GM12878 (cell line): Measurements from ENCODE around the gene LATS2.

Source experiments
- ATF2 ChIP-seq: IDR thresholded peaks from 2 replicates; pipeline ENCODE4 v1.6.1; 2012; ENCODE audit warnings: low read length, inconsistent platforms
- ATF3 ChIP-seq: IDR thresholded peaks from 2 replicates; pipeline ENCODE4 v1.6.1; 2011; ENCODE audit warnings: low read depth, mild to moderate bottlenecking, low read length, moderate library complexity, borderline replicate concordance; ENCODE audit errors: extremely low read depth
- CBX5 ChIP-seq: sonication (generic); IDR thresholded peaks from 2 replicates; pipeline ENCODE4 v1.6.1; 2016; ENCODE audit warnings: low read depth, moderate library complexity, mild to moderate bottlenecking, inconsistent platforms
- EP300 ChIP-seq, 2 experiments: fragments of 150-350 bp in 1 of 2; IDR thresholded peaks; 2 replicates each; pipeline ENCODE4 v1.6.1; 2011 to 2012; ENCODE audit warnings: low read depth in 2 of 2, low read length in 2 of 2, borderline replicate concordance in 1 of 2, improper control_type of control experiment in 1 of 2, inconsistent platforms in 1 of 2; ENCODE audit not compliant: control insufficient read depth in 1 of 2
- EZH2 ChIP-seq: IDR thresholded peaks from 2 replicates; pipeline ENCODE4 v1.6.1; 2012; ENCODE audit warnings: low read depth, mild to moderate bottlenecking, control low read depth, inconsistent platforms, low read length, borderline replicate concordance; ENCODE audit not compliant: control insufficient read depth
- HDAC6 ChIP-seq: fragments of 200-600 bp; sonication (generic); IDR thresholded peaks from one replicate; pipeline ENCODE4 v1.8.0; 2017; ENCODE audit warnings: antibody characterized with exemption; ENCODE audit not compliant: unreplicated experiment
- JUND ChIP-seq: IDR thresholded peaks from 2 replicates; pipeline ENCODE4 v1.6.1; 2012; ENCODE audit warnings: low read depth, mild to moderate bottlenecking, low read length, improper control_type of control experiment, moderate library complexity
- NBN ChIP-seq: fragments of 450-650 bp; IDR thresholded peaks from 2 replicates; pipeline ENCODE4 v1.6.1; 2016
- POLR2AphosphoS5 ChIP-seq: IDR thresholded peaks from 2 replicates; pipeline ENCODE4 v1.6.1; 2011; ENCODE audit warnings: mild to moderate bottlenecking, low read length, inconsistent platforms
- SIN3A ChIP-seq: IDR thresholded peaks from 2 replicates; pipeline ENCODE4 v1.6.1; 2012; ENCODE audit warnings: low read depth, low read length, improper control_type of control experiment
- SMAD1 ChIP-seq: fragments of 450-650 bp; IDR thresholded peaks from 2 replicates; pipeline ENCODE4 v1.6.1; 2018; ENCODE audit warnings: mild to moderate bottlenecking, low read depth; ENCODE audit not compliant: partially characterized antibody
- TBL1XR1 ChIP-seq: IDR thresholded peaks from 2 replicates; pipeline ENCODE4 v1.6.1; 2012; ENCODE audit warnings: low read depth, low read length, improper control_type of control experiment
- TCF7 ChIP-seq: IDR thresholded peaks from 2 replicates; pipeline ENCODE4 v1.6.1; 2014; ENCODE audit warnings: antibody characterized with exemption, borderline replicate concordance
- TF ChIP-seq, protein P1 (sequence below), 3 experiments: IDR thresholded peaks in 2 of 3; conservative IDR thresholded peaks in 1 of 3; 2 replicates each; pipeline ENCODE4 v1.5.1; 2011; ENCODE audit warnings: low read depth in 3 of 3, low read length in 3 of 3, mild to moderate bottlenecking in 3 of 3, control low read depth in 2 of 3, moderate library complexity in 2 of 3, inconsistent platforms in 1 of 3, mixed read lengths in 1 of 3; ENCODE audit not compliant: control insufficient read depth in 2 of 3, insufficient read depth in 1 of 3; ENCODE audit errors: extremely low read depth in 1 of 3

DNA sequence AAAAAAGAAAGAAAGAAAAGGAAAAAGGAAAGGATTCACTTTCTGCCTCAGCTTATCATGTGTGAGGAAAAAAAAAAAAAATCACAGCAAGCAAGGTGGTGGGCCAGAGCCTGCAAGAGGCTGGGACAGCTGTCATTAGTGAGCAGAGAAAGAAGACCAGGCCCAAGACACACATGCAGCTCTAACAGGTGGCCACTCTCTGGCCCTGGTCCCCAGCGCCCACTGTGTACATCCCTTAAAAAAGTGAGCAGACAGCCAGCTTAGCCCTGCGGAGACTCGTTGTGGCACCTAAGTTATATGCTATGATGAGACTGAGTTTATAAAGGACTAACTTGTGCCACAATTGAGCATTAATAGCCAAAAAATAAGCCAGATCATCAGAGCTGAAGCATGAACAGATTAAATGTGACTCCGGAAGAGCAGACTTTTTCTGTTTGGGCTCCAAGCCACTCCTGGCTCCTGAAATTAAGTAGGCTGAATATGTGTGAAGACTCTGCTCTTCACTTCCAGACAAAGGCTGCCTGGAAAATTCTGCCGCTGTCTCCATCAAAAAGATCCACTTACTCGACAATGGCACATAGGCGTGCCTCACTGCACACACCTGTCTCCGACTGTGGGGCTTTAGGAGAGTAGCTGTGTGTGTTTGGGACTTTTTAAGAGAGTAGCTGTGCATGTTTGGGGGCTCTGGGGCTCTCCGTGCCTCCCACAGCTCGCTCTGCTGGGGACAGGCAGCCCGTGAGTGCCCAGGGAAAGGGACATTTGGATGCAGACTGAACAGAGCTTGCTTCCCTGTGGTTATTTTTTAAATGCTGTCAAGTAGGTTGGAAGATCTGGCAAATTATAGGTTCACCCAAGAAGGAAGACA lies 55.0 kb downstream of the LATS2 start:
- TF ChIP-seq, protein P1, sequence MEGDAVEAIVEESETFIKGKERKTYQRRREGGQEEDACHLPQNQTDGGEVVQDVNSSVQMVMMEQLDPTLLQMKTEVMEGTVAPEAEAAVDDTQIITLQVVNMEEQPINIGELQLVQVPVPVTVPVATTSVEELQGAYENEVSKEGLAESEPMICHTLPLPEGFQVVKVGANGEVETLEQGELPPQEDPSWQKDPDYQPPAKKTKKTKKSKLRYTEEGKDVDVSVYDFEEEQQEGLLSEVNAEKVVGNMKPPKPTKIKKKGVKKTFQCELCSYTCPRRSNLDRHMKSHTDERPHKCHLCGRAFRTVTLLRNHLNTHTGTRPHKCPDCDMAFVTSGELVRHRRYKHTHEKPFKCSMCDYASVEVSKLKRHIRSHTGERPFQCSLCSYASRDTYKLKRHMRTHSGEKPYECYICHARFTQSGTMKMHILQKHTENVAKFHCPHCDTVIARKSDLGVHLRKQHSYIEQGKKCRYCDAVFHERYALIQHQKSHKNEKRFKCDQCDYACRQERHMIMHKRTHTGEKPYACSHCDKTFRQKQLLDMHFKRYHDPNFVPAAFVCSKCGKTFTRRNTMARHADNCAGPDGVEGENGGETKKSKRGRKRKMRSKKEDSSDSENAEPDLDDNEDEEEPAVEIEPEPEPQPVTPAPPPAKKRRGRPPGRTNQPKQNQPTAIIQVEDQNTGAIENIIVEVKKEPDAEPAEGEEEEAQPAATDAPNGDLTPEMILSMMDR (IDR thresholded peaks at IDR 0.05 in 2 of 3, conservative IDR thresholded peaks at IDR 0.05 in 1 of 3; ENCODE audit: control insufficient read depth in 2 of 3, extremely low read depth in 1 of 3, insufficient read depth in 1 of 3, low read depth in 3 of 3, low read length in 3 of 3) = no peak
- TF ChIP-seq ATF3 (no peak), JUND (no peak), EZH2 (no peak), HDAC6 (no peak), ATF2 (no peak), SIN3A (no peak), SMAD1 (no peak), TBL1XR1 (no peak), POLR2AphosphoS5 (no peak), TCF7 (no peak), CBX5 (no peak), NBN (no peak), EP300 (IDR thresholded peaks at IDR 0.05; ENCODE audit: borderline replicate concordance in 1 of 2, control insufficient read depth in 1 of 2, low read depth in 2 of 2, low read length in 2 of 2) (no peak)
